NB4 (cell line): ENCODE results near the gene LRTM2.

ENCODE experiments used
- DNase-seq: peaks from one replicate; pipeline ENCODE4 v3.0.0; 2010; ENCODE audit warnings: low read depth
- H3K4me3 ChIP-seq: one replicate; pipeline ENCODE4 v1.5.1; 2011; ENCODE audit warnings: mild to moderate bottlenecking, low read depth, low read length, moderate library complexity
- CTCF ChIP-seq: IDR thresholded peaks from one replicate; pipeline ENCODE4 v1.5.1; 2012; ENCODE audit warnings: low read depth, low read length
- MAX ChIP-seq: IDR thresholded peaks from 2 replicates; pipeline ENCODE4 v1.6.1; 2011; ENCODE audit warnings: low read depth, low read length
- MYC ChIP-seq: IDR thresholded peaks from 2 replicates; pipeline ENCODE4 v1.6.1; 2011; ENCODE audit warnings: low read depth, low read length
- POLR2A ChIP-seq: IDR thresholded peaks from 2 replicates; pipeline ENCODE4 v1.6.1; 2011; ENCODE audit warnings: mild to moderate bottlenecking; ENCODE audit not compliant: insufficient read length; ENCODE audit errors: extremely low read depth

Gene LRTM2

GRCh38 chr12:1872001-1872400, 51.6 kb downstream of the LRTM2 start:
- H3K4me3 ChIP-seq = no peak overlapping the region
- DNase-seq = no peak
- TF ChIP-seq MYC (no peak), CTCF (no peak), POLR2A (no peak), MAX (no peak)

- TF ChIP-seq MAX (no peak), POLR2A (no peak), CTCF (no peak), MYC (no peak)
- H3K4me3 ChIP-seq = no peak overlapping the region
- DNase-seq = no peak
These were observed 52.1 kb downstream of the LRTM2 start for GRCh38 chr12:1872448-1872847.

GRCh38 chr12:1873531-1874510, 53.5 kb downstream of the LRTM2 start:
- TF ChIP-seq CTCF = no peak
- no peak for TF ChIP-seq MAX
- TF ChIP-seq MYC = no peak
- no peak for TF ChIP-seq POLR2A
- H3K4me3 ChIP-seq = no peak overlapping the region
- DNase-seq = no peak

GRCh38 chr12:1875608-1876007, 55.2 kb downstream of the LRTM2 start:
- no peak for TF ChIP-seq POLR2A
- TF ChIP-seq MYC = no peak
- no peak for TF ChIP-seq CTCF
- no peak for DNase-seq
- no peak overlapping the region for H3K4me3 ChIP-seq

- TF ChIP-seq MAX (no peak), POLR2A (no peak), CTCF (no peak), MYC (no peak)
- DNase-seq = no peak
- H3K4me3 ChIP-seq = no peak overlapping the region
These were observed 55.7 kb downstream of the LRTM2 start for GRCh38 chr12:1876086-1876485.
